Stimulated activated CD8-positive, alpha-beta memory T cell treated with anti-CD3 and anti-CD28 coated beads, Interleukin-7, amount 100 ng/mL, for 1 hour (primary cell): Measurements from ENCODE around the gene PWWP2B.

Experiments used
- DNase-seq, 2 donors: peaks; one replicate each; pipeline ENCODE4 v3.0.0-alpha.2; 2020; ENCODE audit warnings: low read depth in 2 of 2

Gene PWWP2B

GRCh38 chr10:132447446-132448247, 50.6 kb downstream of the PWWP2B start:
- peak; percentile 56 to 65 for DNase-seq

DNA sequence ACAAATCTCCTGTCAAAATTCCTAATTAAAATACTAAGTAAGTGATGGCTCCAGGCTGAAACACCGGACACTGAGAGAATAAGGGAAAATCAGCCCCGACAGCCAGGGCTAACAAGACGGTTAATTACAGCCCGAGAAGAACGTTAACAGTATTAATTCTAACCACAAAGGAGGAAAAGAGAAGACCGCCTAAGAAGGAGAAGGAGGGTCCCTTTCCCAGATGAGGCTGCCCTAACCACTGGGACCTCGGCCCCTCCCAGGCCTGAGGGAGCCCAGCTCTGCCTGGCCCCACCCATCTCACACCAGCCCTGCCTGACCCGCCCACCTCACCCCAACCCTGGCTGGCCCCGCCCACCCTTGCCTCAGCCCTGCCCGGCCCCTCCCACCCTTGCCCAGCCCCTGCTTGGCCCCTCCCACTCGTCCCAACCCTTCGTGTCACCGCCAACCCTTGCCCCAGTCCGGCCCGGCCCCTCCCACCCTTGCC, 51.3 kb downstream of the PWWP2B start:
- DNase-seq: no peak

GRCh38 chr10:132449051-132449810, 52.2 kb downstream of the PWWP2B start:
- DNase-seq: no peak

DNA sequence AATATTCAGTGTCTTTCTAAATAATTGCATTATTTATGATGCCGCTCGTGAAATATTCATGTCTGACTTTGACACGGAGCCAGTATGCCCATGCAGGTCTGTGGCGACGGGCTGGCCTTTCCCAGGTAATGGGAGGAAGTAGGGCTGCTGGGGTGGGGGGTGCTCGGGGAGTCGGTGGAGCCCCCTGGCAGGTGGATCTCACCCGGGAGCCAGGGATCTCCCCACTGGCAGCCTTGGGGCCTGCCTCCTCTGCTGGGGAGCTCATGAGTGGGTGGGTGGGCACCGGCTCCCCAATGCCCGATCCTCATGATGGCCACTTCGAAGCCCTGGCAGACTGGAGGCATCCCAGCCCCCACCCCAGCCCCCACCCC, 52.8 kb downstream of the PWWP2B start:
- DNase-seq: no peak

GRCh38 chr10:132450466-132450824, 53.4 kb downstream of the PWWP2B start:
- no peak for DNase-seq

GRCh38 chr10:132450825-132451505, 54.0 kb downstream of the PWWP2B start:
- no peak for DNase-seq

GRCh38 chr10:132451506-132452215, 54.7 kb downstream of the PWWP2B start:
- no peak for DNase-seq

DNA sequence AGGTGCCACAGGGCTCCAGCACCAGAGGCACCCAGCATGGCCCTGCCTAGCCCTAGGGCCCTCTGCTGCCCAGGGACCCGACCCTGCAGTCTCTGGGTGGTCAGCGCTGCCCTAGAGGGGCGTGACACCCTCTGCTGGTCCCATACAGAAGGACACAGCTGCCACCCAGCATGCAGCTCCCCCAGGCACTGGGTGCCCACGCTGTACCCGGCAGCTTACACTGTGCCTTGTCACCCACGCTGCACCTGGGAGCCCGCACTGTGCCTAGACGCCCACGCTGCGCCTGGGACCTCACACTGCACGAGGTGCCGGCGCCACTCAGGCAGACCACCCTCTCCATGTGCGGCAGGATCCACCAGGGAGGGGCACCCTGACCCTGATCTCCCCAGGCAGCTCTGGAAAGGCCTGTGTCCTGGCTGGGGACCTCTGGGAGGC, 55.2 kb downstream of the PWWP2B start:
- DNase-seq: no peak

GRCh38 chr10:132452651-132453469, 55.9 kb downstream of the PWWP2B start:
- peak; percentile 81 to 88 for DNase-seq

- no peak for DNase-seq
Observed at GRCh38 chr10:132453470-132453861, 56.5 kb downstream of the PWWP2B start.

DNA sequence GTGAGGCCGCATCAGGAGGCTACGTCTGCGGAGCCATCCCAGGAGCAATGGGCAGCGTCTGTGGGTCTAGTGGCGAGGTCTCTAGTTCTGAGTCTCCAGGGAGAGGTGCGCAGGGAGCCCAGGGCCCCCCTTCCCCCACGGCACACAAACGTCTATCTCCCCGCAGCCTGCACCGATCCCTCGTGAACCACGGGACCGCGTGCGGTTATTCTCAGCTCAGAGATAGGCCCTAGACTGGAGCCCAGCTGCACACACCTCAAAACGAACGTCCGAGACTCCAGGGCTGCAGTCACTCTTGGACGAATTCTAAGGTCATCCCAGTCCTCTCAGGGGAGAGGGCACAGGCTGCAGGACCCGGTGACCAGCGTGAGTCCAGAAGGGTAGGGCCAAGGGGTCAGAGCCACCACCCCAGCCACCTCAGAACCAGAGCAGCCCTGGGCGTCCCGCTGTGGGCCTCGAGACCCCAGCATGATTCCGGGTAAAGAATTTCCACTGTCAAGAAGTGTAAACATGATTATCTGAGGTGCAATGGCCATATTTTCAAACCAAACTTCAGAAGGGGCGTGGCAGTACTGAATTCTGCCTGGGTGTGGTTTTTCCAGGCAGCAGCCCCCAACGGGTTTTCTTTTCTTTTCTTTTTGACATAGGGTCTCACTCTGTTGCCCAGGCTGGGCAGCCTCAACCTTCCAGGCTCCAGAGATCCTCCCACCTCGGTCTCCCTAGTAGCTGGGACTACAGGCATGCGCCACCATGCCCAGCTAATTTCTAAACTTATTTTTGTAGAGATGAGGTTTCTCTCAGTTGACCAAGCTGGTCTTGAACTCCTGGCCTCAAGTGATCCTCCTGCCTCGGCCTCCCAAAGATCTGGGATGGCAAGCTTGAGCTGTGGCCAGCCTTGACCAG, 57.5 kb downstream of the PWWP2B start:
- DNase-seq: no peak

GRCh38 chr10:132455441-132455971, 58.5 kb downstream of the PWWP2B start:
- DNase-seq: no peak

GRCh38 chr10:132455986-132456847, 59.2 kb downstream of the PWWP2B start:
- no peak for DNase-seq

DNA sequence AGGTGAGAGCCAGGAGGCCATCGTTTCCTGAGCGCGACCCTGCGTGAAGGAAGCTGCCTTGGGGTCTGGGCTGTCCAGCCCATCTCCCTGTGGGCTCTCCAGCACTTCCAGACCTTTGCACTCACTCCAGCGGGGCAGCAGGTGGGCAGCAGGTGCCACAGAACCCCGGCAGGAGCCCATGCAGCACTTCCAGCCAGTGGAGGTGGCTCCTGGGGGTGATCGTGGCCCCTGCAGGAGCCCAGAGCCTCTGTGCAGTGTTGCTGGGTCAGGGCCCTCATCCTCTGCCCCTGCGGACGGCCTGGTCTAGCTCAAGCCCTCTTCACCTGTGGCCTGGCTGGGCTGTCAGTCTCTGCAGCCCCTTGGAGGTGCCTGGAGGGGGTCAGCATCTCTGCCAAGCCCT, 59.9 kb downstream of the PWWP2B start:
- no peak for DNase-seq

DNA sequence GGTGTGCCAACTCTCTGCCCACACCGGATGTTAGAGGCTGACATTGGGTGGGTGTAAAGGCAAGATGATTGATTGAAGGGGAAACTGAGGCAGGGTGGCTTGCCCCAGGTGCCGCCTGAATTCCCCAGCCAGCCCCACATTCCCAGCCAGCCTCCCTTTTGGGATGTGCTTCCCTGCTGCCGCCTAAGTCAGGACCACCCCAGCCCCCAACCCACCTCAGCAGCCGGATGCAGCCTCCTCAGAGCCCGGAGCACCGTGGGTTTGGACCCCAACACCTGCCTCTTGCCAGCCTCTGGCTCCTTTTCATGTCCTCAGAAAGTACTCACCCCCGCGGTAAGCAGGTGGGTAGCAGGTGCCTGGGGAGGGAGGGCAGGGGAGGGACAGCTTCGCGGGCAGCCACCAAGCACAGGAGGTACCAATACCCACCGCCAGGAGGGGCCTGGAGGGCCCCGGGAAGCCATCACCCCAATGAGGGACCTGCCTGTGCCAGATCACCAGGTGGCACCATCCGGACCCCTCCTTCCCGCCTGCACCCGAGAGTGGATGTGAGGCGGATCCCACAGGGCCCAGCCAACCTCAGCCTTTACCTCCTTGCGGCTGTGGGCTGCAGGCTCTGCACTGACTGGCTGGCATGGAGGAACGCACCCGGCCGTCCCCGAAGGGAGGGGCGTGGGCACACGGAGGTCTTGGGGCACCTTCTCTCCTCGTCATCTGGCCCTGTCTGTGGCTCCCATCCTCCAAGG, 60.5 kb downstream of the PWWP2B start:
- DNase-seq: no peak

GRCh38 chr10:132458071-132458585, 61.1 kb downstream of the PWWP2B start:
- no peak for DNase-seq

DNA sequence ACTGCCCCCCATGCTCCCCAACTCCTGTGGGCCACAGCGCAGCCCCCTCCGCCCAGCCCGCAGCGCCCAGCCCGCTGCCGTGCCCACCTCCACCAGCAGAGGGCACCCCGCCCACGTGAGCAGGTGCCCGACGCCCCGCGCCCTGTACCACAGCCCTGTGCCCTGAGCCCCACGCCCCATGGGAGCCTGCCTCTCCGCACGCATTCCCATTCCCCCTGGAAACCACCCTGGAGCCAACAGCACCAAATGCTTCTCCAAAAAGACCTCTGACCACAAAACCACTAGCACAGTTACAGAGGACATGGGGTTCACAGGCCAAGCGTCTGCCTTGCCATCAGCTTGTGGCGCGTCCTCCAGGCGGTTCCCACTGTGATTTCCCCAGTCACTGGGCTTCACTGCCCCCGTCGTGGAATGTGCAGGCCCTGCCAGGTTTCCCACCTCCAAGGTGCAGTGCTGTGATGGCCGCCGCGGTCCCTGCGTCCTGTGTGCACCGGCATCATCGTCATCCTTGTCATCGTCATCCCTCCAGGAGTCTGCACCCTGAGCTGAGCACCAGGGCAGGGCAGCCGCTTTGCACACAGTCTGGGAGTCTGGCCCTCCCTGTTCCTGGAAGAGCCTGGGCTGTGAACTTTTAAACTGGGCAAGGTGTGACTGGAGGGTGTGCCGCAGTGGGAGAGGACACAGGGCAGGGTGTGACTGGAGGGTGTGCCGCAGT, 61.7 kb downstream of the PWWP2B start:
- peak; percentile 49 to 56 for DNase-seq
